Neural cell (in vitro differentiated cells): Measurements from ENCODE around the gene ALK. TPM values are rescaled to one million over a fixed set of nuclear protein-coding genes. Genes with fewer than 3 reads are reported as not detected.

Experiments
- H2AFZ ChIP-seq: fragments of 200-600, 300-800 bp; sonication (generic), shearing (Covaris generic); 2 replicates; pipeline ENCODE4 v1.6.0; 2014; ENCODE audit warnings: low read depth, mild to moderate bottlenecking, antibody characterized with exemption, low read length, moderate library complexity
- H3F3A ChIP-seq: fragments of 200-600 bp; shearing (Covaris generic); 2 replicates; pipeline ENCODE4 v1.6.1; 2016; ENCODE audit warnings: mild to moderate bottlenecking, moderate library complexity, mixed read lengths, antibody characterized with exemption, low read length; ENCODE audit not compliant: insufficient read depth, poor library complexity, severe bottlenecking
- H3K27ac ChIP-seq: fragments of 200-600, 300-800 bp; sonication (generic), shearing (Covaris generic); 2 replicates; pipeline ENCODE4 v1.5.1; 2014; ENCODE audit warnings: mild to moderate bottlenecking, low read length, moderate library complexity
- H3K27me3 ChIP-seq: fragments of 300-800, 200-600 bp; sonication (generic), shearing (Covaris generic); 2 replicates; pipeline ENCODE4 v1.6.0; 2014; ENCODE audit warnings: mild to moderate bottlenecking, low read depth, low read length, moderate library complexity; ENCODE audit not compliant: insufficient read depth
- H3K36me3 ChIP-seq: fragments of 300-800, 200-600 bp; sonication (generic), shearing (Covaris generic); 2 replicates; pipeline ENCODE4 v1.5.1; 2014; ENCODE audit warnings: mild to moderate bottlenecking, antibody characterized with exemption, low read length, moderate library complexity; ENCODE audit not compliant: insufficient read depth
- H3K4me2 ChIP-seq: fragments of 300-800, 200-600 bp; sonication (generic), shearing (Covaris generic); 2 replicates; pipeline ENCODE4 v1.6.0; 2014; ENCODE audit warnings: mild to moderate bottlenecking, low read length
- H3K4me3 ChIP-seq: fragments of 300-800, 200-600 bp; sonication (generic), shearing (Covaris generic); 2 replicates; pipeline ENCODE4 v1.5.1; 2014; ENCODE audit warnings: mild to moderate bottlenecking, low read length, moderate library complexity
- H3K79me2 ChIP-seq: fragments of 200-600 bp; shearing (Covaris generic); replicated peaks from 2 replicates; pipeline ENCODE4 v1.6.0; 2014; ENCODE audit warnings: mild to moderate bottlenecking, low read length, moderate library complexity; ENCODE audit not compliant: insufficient read depth
- H3K9ac ChIP-seq: fragments of 300-800, 200-600 bp; sonication (generic), shearing (Covaris generic); 2 replicates; pipeline ENCODE4 v1.6.1; 2016; ENCODE audit warnings: mild to moderate bottlenecking, low read length, mixed read lengths
- H3K9me2 ChIP-seq: fragments of 200-600 bp; shearing (Covaris generic); 2 replicates; pipeline ENCODE4 v1.6.1; 2016; ENCODE audit warnings: mild to moderate bottlenecking, low read length, mixed read lengths; ENCODE audit not compliant: insufficient read depth
- H3K9me3 ChIP-seq: fragments of 200-600, 300-800 bp; sonication (generic), shearing (Covaris generic); 2 replicates; pipeline ENCODE4 v1.6.1; 2016; ENCODE audit warnings: mild to moderate bottlenecking, mixed run types, low read length, moderate library complexity, mixed read lengths
- H4K20me1 ChIP-seq: fragments of 200-600 bp; shearing (Covaris generic); 2 replicates; pipeline ENCODE4 v1.6.1; 2016; ENCODE audit warnings: mild to moderate bottlenecking, mixed run types; ENCODE audit not compliant: insufficient read depth
- CTCF ChIP-seq: fragments of 450-650 bp; IDR thresholded peaks from 2 replicates; pipeline ENCODE4 v1.5.1; 2014; ENCODE audit warnings: antibody characterized with exemption, mild to moderate bottlenecking, moderate library complexity; ENCODE audit not compliant: poor library complexity, severe bottlenecking
- EP300 ChIP-seq: fragments of 450-650 bp; conservative IDR thresholded peaks from 2 replicates; pipeline ENCODE4 v1.6.1; 2014; ENCODE audit warnings: antibody characterized with exemption, mild to moderate bottlenecking, moderate library complexity; ENCODE audit not compliant: poor library complexity, severe bottlenecking
- EZH2 ChIP-seq: fragments of 200-600, 300-800 bp; shearing (Covaris generic), sonication (generic); IDR thresholded peaks from 2 replicates; pipeline ENCODE4 v1.6.1; 2014; ENCODE audit warnings: antibody characterized with exemption, low read length, borderline replicate concordance, mild to moderate bottlenecking; ENCODE audit not compliant: insufficient read depth, poor library complexity, severe bottlenecking
- MXI1 ChIP-seq: fragments of 450-650 bp; conservative IDR thresholded peaks from 2 replicates; pipeline ENCODE4 v1.6.1; 2014; ENCODE audit warnings: antibody characterized with exemption, mild to moderate bottlenecking; ENCODE audit not compliant: poor library complexity, severe bottlenecking
- POLR2AphosphoS5 ChIP-seq: IDR thresholded peaks from 2 replicates; pipeline ENCODE4 v1.6.1; 2012
- RAD21 ChIP-seq: fragments of 450-650 bp; conservative IDR thresholded peaks from 2 replicates; pipeline ENCODE4 v1.6.1; 2014; ENCODE audit warnings: antibody characterized with exemption, mild to moderate bottlenecking, moderate library complexity
- REST ChIP-seq: IDR thresholded peaks from 2 replicates; pipeline ENCODE4 v1.6.1; 2012; ENCODE audit warnings: borderline replicate concordance
- SMC3 ChIP-seq: fragments of 450-650 bp; conservative IDR thresholded peaks from 2 replicates; pipeline ENCODE4 v1.6.1; 2014; ENCODE audit warnings: antibody characterized with exemption, mild to moderate bottlenecking, moderate library complexity; ENCODE audit not compliant: poor library complexity
- TAF1 ChIP-seq: IDR thresholded peaks from 2 replicates; pipeline ENCODE4 v1.6.1; 2012; ENCODE audit warnings: low read depth
- polyA plus RNA-seq: library from polyadenylated mRNA; depleted of rRNA; stranded (reverse); fragments of >200 nt; gene quantifications from 2 replicates; pipeline ENCODE4 v1.2.3, GENCODE V29; 2014

The ALK gene
- polyA plus RNA-seq, 1 donor from 2014 or later, result 7.1 TPM

- H2AFZ ChIP-seq, result no peak overlapping the region
These were observed 223.2 kb downstream of the ALK start for GRCh38 chr2:29698216-29698615.

GRCh38 chr2:29697715-29698114 lies 223.7 kb downstream of the ALK start:
- no peak overlapping the region for H3K9ac ChIP-seq
- H3K4me2 ChIP-seq, result no peak overlapping the region
- H3K27ac ChIP-seq, result no peak overlapping the region
- no peaks in the 10 kb centered on the region for H3K79me2 ChIP-seq
- no peaks in the 10 kb centered on the region for H4K20me1 ChIP-seq
- H3K27me3 ChIP-seq, result no peaks in the 10 kb centered on the region
- H2AFZ ChIP-seq, result no peak overlapping the region
- no peaks in the 10 kb centered on the region for H3K36me3 ChIP-seq
- H3F3A ChIP-seq, result no peaks in the 10 kb centered on the region
- no peak overlapping the region for H3K4me3 ChIP-seq
- no peaks in the 10 kb centered on the region for H3K9me3 ChIP-seq
- no peaks in the 10 kb centered on the region for H3K9me2 ChIP-seq
- no peak for TF ChIP-seq REST
- TF ChIP-seq RAD21, result no peak
- no peak for TF ChIP-seq EP300
- TF ChIP-seq CTCF, result no peak
- TF ChIP-seq TAF1, result no peak

More at GRCh38 chr2:29698216-29698615, 223.2 kb downstream of the ALK start:
- Histone ChIP-seq H3K4me3 (no peak overlapping the region), H3K9ac (no peak overlapping the region), H3K27ac (no peak overlapping the region), H3K9me2 (no peaks in the 10 kb centered on the region), H3K79me2 (no peaks in the 10 kb centered on the region), H4K20me1 (no peaks in the 10 kb centered on the region), H3K36me3 (no peaks in the 10 kb centered on the region), H3K27me3 (no peaks in the 10 kb centered on the region), H3K9me3 (no peaks in the 10 kb centered on the region), H3F3A (no peaks in the 10 kb centered on the region), H3K4me2 (no peak overlapping the region)
- TF ChIP-seq EZH2 (no peak), REST (no peak), CTCF (no peak), MXI1 (no peak), TAF1 (no peak), POLR2AphosphoS5 (no peak), RAD21 (no peak), EP300 (no peak), SMC3 (no peak)
